HG02763 (cell line): Measurements from ENCODE around the gene ARHGAP10.
A peak's percentile ranks its signal among the peaks of the same experiment; 100 is the strongest.

Experiments
- ATAC-seq: cut with Tn5 transposase; IDR thresholded peaks from one replicate; pipeline ENCODE4 v1.9.1; 2021; ENCODE audit warnings: mild to moderate bottlenecking, moderate library complexity; ENCODE audit not compliant: unreplicated experiment

Gene ARHGAP10

DNA sequence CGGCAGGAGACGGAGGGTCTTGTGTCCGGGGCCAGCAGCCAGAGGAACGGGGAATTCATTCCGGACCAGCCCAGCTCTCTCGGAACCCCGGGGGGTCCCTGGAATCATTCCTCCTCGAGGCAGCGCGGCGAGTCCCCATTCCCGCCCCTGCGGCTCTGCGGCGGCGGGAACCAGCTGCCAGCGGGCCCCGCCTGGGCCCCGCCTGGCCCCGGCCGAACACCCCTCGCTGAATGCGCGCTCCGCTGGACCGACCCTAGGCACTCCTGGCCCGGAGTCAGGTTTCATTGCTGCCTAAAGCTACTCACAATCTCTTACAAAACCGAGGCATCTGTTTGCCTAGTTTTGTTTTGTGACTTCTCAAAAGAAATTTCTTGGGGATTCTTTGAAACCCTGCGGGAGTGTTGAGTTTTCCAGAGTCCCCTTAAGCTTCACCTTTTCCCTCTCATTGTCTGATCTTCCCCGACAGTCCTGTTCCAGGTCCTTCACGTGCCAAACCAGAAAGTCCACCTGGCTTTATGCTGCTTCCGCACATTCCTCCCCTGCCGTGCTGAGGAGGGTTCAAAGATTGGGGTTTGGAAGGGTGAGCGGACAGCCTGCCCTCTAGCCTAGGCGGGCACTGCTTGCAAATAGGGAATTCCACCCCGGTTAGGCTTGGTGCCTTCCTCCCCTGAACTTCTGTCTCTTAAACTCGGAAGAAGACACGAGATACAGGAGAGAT is 789 bp downstream of the ARHGAP10 start:
- peak; percentile 22 for ATAC-seq

DNA sequence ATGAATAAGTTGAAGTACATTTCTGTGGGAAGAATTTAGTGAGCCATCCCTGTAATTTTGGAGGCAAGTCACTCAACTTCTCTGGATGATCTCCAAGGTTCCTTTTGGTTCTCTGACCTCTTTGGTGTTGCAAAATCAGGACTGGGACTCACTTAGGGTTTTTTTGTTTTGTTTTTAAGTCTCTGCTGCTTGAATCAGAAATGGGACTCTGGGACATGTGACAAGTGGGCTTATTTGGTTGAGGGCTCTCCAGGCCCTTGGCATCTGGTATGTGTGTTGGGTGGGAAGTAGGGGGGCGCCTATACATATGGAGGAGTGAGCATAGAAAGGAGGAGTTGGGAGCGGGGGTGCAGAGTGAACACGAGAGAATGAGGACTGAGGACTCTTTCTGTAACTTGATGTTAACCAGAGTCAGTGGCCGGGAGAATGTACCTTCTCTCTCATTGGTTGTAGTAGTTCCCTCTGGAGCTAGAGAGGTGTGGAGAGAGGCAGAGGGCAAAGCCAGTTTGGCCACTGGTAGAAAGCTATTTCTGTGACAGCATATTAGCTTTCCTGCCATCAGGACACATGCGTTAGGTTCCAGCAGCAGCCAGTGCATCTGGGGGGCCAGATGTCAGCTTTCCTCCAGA is 1.9 kb downstream of the ARHGAP10 start:
- no peak for ATAC-seq

DNA sequence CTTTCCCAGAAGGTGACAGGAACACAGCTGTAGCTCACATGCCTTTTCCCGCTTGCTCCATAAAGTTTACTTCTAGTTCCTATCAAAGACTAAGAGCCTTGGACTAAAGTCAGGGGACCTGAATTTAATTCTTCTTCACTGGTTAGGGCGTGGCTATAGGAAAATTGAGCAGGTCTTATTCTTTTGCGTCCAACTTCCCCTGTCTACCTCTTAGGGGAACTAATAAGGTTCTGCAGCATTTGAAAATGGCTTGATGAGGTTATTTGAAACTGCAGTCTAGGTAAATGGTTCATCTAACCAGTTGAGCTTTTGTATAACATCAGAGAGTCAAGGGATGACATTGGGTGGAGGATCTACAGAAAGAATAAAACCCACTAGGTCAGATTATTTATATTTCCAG is 2.6 kb downstream of the ARHGAP10 start:
- no peak for ATAC-seq

DNA sequence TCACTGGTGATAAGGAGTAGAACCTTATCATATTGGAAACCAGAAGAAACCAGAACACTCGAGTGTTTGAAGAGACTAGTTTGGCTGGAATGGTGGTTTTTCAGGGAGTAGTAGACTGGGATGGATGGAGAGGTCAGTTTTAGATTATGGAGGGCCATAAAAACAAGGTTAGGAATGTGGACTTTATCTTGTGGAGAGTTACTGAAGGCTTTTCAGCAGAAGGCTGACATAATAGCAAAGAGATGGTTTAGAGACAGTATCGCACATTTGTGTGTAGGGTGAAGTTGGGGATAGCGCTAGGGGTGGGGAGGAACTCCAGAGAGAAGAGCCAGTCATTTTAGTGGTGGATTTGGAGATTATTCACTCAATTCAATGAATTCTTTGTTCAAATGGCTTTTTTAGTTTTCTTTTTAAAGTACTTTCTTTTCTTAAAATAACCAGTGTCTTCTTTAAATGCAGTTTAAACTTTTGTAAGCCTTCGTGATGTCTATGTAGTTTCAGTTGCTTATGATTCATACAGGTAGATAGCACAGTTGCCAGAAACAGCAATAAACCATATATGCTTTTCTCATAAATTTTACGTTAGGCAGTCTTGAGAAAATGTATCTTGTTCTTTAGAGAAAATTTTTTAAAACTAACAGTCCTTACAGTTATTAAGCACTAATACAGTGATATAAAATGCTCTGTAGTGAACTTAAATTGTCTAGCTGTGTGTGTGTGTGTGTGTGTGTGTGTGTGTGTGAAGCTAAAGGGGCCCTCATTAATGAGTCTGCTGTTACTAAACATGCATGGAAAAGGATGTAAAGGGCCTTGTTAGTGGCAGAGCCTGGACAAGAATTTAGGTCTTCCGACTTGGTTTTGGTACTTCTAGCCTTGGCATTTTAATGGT is 3.8 kb downstream of the ARHGAP10 start:
- no peak for ATAC-seq

DNA sequence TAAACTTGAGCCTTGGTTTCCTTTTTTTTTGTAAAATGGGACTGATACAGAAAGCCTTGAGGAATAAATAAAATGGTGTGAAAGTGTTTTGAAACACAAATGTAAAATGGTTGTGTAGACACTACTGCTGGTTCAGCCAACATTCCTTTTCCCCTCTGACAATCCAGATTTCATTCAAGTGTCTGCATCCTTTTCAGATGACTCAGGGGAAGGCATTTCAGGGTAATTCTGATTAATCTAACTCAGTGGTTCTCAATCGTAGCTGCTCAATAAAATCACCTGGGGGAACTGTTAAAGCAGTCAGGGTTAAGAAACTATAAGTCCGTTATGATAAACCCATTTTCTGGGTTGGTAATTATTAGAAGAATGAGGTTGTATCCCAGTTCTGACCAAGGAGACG is 4.6 kb downstream of the ARHGAP10 start:
- ATAC-seq, result no peak

DNA sequence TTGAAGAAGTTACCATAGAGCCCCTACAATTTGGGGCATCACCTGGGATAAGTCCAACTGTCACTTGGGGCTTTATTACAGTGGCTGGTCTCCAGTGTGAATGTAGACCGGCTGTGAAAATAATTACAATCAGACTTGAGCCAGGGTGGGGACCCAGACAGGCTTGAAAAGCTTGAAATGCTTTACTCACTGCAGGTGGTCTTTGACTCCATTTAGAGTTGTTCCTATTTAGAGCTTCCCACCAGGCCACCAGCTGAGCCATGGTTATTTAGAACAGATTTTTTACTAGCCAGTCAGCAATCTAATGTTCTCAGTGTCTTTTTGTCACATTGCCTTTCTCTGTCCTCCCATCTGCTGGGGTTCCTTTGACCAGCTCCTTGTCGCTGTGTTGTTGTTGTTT is 5.7 kb downstream of the ARHGAP10 start:
- ATAC-seq, result no peak

DNA sequence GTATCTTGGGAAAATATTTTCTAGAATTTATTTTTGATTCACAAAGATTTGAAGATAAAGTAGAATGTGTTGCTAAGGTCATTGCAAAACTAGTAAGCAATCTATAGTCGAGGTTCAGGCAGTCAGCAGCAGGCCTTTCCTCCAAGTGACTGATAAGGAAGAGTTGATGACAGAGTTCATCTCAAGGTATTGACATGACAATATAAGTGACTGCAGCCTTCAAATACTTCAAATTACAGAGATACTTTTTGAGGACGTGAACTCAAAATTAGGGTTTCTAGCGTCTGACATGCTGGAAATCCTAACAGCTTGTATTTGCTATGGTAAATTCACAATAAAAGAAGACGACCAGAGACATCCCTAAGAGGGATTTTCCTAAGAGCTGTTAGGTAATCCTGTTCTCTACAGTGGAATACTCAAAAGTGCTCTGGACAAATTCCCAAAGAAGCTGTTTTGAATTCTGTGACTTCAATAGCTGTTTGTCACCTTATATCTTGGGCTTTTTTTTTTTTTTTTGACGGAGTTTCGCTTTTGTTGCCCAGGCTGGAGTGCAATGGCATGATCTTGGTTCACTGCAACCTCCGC is 7.4 kb downstream of the ARHGAP10 start:
- no peak for ATAC-seq

DNA sequence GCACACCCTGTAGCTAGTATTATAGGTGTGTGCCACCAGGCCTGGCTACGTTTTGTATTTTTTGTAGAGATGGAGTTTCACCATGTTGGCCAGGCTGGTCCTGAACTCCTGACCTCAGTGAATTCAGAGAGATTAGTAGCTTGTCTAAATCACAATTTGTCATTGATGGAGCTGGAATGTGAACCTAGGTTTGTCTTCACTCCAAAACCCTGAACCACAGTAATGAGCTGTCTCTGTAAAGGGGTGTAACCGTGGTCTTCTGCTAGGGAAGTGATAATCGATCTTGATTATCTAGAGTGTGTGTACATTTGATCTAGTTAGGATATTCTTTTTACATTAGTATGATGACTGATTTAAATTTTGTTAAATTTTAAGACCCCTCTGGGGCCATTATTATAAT is 8.3 kb downstream of the ARHGAP10 start:
- no peak for ATAC-seq

DNA sequence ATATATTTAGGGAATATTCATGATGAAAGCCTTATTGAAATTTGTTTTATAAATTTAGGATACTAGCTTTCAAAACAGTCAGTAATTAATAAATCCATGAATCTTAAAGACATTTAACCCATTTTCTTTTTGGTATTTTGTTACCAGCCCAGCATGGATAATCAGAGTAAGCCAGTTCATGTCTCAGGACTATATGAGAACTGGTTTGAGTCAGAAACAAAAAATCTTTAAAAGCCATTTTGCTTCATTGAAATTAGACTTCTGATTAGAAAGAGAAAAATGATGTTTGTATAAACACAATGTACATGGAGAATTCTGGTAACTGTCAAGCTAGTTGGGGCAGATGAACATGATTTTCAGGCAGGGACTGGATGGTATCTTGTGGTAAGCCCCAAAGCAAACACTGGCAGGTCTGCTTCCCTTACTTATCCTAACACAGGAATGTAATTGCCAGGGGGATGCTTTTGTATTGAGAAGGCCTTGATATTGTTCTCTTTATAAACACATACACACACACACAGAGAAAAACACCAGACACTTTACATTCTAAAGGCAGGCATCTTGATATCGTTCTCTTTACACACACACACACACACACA is 9.4 kb downstream of the ARHGAP10 start:
- ATAC-seq, result no peak

DNA sequence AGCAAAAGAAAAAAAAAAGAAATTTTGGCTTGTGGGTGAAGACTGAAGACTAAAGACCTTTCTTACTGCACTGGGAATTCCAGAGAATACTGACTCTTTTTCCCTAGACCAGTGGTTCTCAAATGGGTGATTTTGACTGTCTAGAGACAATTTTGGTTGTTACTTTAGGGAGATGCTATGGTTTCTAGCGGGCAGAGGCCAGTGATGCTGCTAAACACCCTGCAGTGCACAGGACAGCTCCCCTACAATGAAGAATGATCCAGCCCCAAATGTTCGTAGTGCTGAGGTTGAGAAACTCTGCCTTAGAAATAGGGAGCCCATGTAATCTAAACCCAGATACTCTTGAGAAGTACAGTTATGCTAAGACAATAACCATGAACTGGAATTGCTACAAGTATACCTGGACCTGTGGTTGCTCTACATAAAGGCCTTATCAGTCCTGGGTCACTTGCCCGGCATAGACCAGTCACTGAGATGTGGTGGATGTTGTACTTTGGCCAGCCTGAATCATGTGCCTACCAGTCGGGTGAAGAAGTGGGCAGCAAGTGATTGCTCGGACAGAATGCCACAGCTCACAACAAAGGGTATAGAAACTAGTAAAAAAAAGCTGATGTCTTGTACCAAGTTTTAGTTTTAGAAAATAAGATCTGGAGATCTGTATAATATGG is 16.0 kb downstream of the ARHGAP10 start:
- no peak for ATAC-seq

DNA sequence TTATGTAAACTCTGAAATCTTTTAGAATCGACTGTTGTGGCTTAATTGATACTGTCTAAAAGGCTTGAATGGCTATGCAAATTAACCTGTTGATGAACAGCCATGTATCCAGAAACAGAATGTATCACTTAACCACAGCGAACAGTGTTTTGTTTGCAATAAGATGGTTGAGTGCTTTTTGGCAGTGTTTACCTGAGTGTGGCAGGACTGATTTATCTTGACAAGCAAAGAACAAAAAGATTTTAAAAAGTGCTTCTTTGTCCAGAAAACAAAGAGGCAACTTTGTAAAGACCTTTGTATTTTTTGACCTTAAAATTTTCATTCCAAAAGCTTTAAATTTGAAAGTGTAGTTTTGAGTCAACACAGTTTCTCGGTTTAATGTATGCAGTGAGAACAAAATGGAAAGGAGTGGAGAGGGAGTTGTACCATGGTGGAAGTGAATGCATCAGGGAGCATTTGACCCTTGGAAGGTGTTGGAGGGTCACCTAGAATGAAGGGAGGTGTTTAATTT is 18.0 kb downstream of the ARHGAP10 start:
- ATAC-seq, result peak; percentile 99

DNA sequence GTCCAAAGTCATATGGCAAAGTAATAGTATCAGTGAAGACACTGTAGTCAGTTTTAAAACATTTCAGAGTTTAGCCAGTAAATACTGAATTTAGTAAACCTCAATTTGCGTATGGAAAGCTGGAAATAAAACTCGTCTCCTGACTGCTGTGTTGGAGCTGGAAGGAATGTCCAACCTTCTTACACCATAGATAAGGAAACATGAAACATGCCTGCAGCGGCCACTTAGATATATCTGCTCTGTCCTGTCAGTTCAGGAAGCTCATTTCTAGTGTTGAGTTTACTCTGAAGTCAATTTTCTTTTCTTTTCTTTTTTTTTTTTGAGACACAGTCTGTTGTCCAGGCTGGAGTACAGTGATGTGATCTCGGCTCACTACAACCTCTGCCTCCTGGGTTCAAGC is 21.2 kb downstream of the ARHGAP10 start:
- no peak for ATAC-seq

DNA sequence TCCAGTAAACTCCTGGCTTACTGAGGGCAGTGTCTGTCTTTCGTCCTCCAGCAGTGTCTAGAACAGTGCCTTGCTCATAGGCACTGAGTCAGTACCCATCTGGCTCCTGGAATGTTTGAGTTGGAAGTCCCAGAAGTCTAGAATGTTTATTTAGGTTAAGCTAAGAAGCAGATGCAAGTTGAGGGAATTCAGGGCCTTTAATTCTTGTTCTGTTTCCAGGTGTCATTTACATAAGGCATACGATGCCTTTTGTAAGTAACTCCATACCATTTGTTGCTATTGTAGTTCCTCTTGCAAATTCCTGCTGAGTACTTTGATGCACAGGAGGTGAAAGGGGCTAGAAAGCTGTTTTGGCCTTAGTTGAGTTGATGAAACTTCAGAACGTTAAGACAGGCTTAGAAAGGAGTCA is 22.2 kb downstream of the ARHGAP10 start:
- no peak for ATAC-seq

DNA sequence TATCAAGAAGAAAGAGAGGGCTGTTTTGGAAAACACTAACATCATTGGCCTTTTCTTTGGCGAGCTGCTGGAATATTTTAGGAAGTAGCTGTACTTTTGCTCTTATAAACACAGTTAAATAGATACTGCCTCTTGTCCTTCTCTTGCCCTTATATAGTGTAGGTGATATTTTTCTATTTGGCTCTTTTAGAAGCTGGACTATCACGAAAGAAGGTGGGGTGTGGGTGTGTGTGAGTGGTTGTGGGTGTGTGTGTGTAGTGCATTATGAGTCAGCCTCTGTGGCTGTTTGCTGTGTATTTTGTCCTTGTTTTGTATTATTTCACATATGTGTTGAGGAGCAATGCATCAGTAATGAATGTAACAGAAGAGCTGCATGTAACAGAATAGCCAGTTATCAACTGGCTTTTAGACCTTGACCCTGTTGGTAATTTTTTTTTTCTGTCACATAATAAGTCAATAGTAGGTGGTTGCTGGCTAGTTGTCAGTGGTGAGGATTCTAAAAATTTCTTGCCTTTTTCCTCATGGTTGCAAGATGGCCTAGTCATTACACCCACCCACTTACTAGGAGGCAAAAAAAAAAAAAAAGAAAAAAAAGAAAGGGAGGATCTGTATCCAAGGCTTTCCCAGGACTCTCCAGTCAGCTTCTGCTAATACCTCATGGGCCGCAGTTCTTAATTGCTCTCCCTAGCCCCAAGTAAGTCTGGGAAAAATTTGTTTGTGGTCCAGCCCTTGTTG is 23.8 kb downstream of the ARHGAP10 start:
- no peak for ATAC-seq

DNA sequence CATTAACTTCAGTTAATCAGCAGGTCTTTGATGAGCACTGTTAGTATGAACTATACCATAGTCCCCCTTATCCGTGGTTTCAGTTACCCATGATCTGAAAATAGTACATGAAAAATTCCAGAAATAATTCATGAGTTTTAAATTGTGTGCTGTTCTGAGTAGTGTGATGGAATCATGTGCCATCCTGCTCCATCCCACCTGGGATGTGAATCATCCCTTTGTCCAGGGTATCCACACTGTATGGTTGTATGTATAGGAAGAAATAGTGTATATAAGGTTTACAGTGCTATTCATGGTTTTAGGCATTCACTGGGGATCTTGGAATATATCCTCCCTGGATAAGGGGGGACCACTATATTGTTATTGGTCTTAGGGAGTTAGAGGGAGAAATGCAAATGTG is 24.5 kb downstream of the ARHGAP10 start:
- ATAC-seq, result no peak

DNA sequence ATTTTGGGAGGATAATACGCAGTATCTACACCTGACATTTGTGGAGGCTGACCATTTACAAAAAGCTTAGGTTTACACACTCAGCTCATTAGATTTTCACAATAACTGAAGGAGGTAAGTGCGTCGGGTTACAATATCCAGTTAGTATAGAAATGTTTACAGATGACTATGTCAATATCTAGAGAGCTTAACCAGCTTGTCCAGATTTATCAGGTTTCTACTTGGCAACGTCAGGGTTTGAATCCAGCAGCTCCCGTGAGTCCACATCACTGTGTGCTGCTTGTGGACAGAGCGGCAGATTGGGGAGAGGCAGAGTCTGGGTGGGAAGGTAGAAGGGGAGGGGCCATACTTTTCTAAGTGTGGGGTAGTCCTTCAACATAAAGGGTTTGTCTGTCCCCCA is 28.3 kb downstream of the ARHGAP10 start:
- no peak for ATAC-seq

DNA sequence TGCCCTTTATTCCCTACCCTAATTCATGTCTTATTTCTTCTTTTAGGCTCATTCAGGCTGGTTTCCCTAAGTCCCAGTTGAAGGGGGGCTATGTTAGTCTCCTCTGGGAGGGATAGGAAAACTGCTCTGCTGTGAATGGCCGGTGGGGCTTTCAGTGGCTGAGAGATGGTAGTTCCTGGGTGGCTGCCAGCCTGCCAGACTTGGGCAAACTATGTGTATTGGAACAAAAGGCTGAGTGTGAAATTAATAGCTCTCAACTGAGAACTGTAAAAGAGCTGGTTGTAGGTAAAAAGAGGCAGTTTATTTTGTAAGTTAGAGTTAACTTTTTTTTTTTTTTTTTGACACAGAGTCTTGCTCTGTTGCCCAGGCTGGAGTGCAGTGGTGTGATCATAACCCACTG is 28.8 kb downstream of the ARHGAP10 start:
- no peak for ATAC-seq

DNA sequence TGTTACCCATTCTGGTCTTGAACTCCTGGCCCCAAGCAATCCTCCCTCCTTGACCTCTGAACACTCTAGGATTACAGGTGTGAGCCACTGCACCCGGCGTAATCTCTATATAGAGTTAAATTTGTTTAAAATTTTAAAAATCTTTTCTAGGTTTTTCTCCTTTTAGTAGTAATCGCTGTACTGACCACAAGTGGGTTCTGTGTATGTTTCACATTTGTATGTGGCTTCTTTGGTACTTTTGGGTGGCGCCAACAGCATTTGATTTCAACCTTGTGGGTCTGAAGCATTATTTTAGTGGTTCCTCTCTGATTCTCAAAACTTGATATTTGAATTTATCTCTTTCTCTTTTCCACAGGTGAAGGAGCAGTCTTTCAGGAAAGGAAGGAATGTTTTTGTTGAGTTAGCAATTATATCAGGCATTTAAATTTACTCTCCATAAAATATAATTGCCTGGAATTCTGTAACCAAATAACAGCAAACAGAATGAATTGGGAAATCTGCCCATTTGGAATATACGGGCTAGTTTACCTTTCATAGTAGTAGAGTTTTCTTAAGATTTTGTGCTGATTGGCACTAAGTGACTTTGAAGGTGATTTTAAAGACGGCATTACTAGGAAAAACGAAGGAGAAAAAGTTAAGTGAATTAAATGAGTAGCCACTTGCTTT is 29.5 kb downstream of the ARHGAP10 start:
- ATAC-seq, result peak; percentile 56

DNA sequence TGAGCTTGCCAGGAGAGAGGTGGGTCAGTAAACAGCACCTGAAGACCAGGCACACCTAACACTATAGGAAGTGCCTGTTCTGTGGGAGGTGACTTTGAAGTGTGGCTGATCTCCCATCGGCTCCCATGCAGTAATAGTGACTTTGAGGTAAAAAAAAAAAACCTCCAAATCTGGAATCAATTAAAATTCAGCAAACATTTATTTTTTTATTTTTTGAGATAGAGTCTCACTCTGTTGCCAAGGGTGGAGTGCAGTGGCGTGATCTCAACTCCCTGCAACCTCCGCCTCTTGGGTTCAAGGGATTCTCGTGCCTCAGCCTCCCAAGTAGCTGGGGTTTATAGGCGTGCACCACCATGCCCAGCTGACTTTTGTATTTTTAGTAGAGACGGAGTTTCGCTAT is 32.4 kb downstream of the ARHGAP10 start:
- ATAC-seq, result no peak
